Endothelial cell of umbilical vein (primary cell): ENCODE measurements around the gene ABRAXAS1. TPM values are rescaled to one million over a fixed set of nuclear protein-coding genes. Genes with fewer than 3 reads are reported as not detected.

ENCODE experiments used
- BruUV-seq: library from RNA; stranded (reverse); fragments of 400-500 nt; replicated peaks from 2 replicates; lab custom pipeline; 2021; lab: Mats Ljungman, UMichigan
- CTCF ChIA-PET: fragments of 300-600, 350-600 bp; sonication (Branson Sonifier 250); formaldehyde crosslinking; loops from one replicate; lab custom pipeline; 2021; ENCODE audit warnings: antibody characterized with exemption, inconsistent platforms; lab: Charles Lee
- POLR2A ChIA-PET: fragments of 300-600, 350-600 bp; sonication (Branson Sonifier 250); formaldehyde crosslinking; loops from one replicate; lab custom pipeline; 2021; ENCODE audit warnings: antibody characterized with exemption, inconsistent platforms; lab: Charles Lee
- DNase-seq: peaks from one replicate; pipeline ENCODE4 v3.0.0-alpha.2; 2011; ENCODE audit warnings: low read depth, low spot score
- FAIRE-seq: peaks from 2 replicates; lab custom pipeline; 2011; peaks lifted over from hg19 to GRCh38; lab: Jason Lieb, UNC
- H2AFZ ChIP-seq: 2 replicates; pipeline ENCODE4 v1.6.0; 2012; ENCODE audit warnings: low read depth, low read length, control low read depth, inconsistent platforms
- H3K27ac ChIP-seq: 2 replicates; pipeline ENCODE4 v1.5.1; 2011; ENCODE audit warnings: low read depth, mild to moderate bottlenecking, control low read depth, low read length, moderate library complexity; ENCODE audit not compliant: insufficient read depth
- H3K27me3 ChIP-seq, 2 experiments: 2 replicates each; pipeline versions ENCODE4 v1.6.0 to v1.6.1; 2011; ENCODE audit warnings: low read length in 2 of 2, mixed read lengths in 1 of 2; ENCODE audit not compliant: control insufficient read depth in 2 of 2, insufficient read depth in 2 of 2
- H3K36me3 ChIP-seq, 2 experiments: 2 replicates in 1 of 2; 3 replicates in 1 of 2; pipeline ENCODE4 v1.5.1; 2011; ENCODE audit warnings: low read length in 2 of 2, mild to moderate bottlenecking in 1 of 2, moderate library complexity in 1 of 2; ENCODE audit not compliant: control insufficient read depth in 2 of 2, insufficient read depth in 2 of 2; ENCODE audit errors: extremely low read depth in 1 of 2
- H3K4me1 ChIP-seq: 3 replicates; pipeline ENCODE4 v1.5.1; 2011; ENCODE audit warnings: mild to moderate bottlenecking, low read length; ENCODE audit not compliant: control insufficient read depth, insufficient read depth; ENCODE audit errors: extremely low read depth
- H3K4me2 ChIP-seq: 2 replicates; pipeline ENCODE4 v1.6.1; 2011; ENCODE audit warnings: low read length, control low read depth, mixed read lengths; ENCODE audit not compliant: insufficient read depth
- H3K4me3 ChIP-seq, 3 experiments: fragments of 200-600 bp in 1 of 3; sonication (generic), shearing (Covaris generic) in 1 of 3; replicated peaks in 1 of 3; 2 replicates each; pipeline ENCODE4 v1.5.1; 2011 to 2016; ENCODE audit warnings: control low read depth in 3 of 3, low read length in 3 of 3, mild to moderate bottlenecking in 2 of 3, inconsistent platforms in 1 of 3, low read depth in 1 of 3, moderate library complexity in 1 of 3; ENCODE audit not compliant: insufficient read depth in 1 of 3
- H3K79me2 ChIP-seq: 2 replicates; pipeline ENCODE4 v1.6.0; 2012; ENCODE audit warnings: low read length, inconsistent platforms; ENCODE audit not compliant: control insufficient read depth, insufficient read depth
- H3K9ac ChIP-seq: replicated peaks from 2 replicates; pipeline ENCODE3; 2011; ENCODE audit warnings: low read length, control low read depth; ENCODE audit not compliant: insufficient read depth; ENCODE audit errors: extremely low read depth
- H3K9me1 ChIP-seq: replicated peaks from 3 replicates; pipeline ENCODE4 v1.6.0; 2011; ENCODE audit warnings: mild to moderate bottlenecking, low read length; ENCODE audit not compliant: control insufficient read depth, insufficient read depth; ENCODE audit errors: extremely low read depth
- H3K9me3 ChIP-seq: replicated peaks from 2 replicates; pipeline ENCODE4 v1.5.1; 2012; ENCODE audit warnings: low read length, inconsistent platforms; ENCODE audit not compliant: control insufficient read depth, insufficient read depth
- H4K20me1 ChIP-seq: replicated peaks from 2 replicates; pipeline ENCODE3; 2011; ENCODE audit warnings: mild to moderate bottlenecking, low read length; ENCODE audit not compliant: control insufficient read depth, insufficient read depth; ENCODE audit errors: extremely low read depth
- CTCF ChIP-seq, 2 donors: IDR thresholded peaks; 1 replicate in 1 of 2; 2 replicates in 1 of 2; pipeline ENCODE4 v1.5.1; 2011; ENCODE audit warnings: low read length in 2 of 2, mild to moderate bottlenecking in 2 of 2, moderate library complexity in 2 of 2, control low read depth in 1 of 2, inconsistent platforms in 1 of 2, low read depth in 1 of 2; ENCODE audit not compliant: insufficient read depth in 1 of 2; ENCODE audit errors: extremely low read depth in 1 of 2
- EZH2 ChIP-seq: IDR thresholded peaks from 2 replicates; pipeline ENCODE4 v1.6.1; 2012; ENCODE audit warnings: borderline replicate concordance, low read depth, mild to moderate bottlenecking, moderate library complexity, low read length, inconsistent platforms; ENCODE audit not compliant: severe bottlenecking
- FOS ChIP-seq: IDR thresholded peaks from 2 replicates; pipeline ENCODE4 v1.6.1; 2011; ENCODE audit warnings: mild to moderate bottlenecking, low read length, moderate library complexity, borderline replicate concordance; ENCODE audit not compliant: insufficient read depth
- GATA2 ChIP-seq: IDR thresholded peaks from 2 replicates; pipeline ENCODE4 v1.7.0; 2011; ENCODE audit warnings: low read depth, mild to moderate bottlenecking, moderate library complexity, mixed read lengths, low read length; ENCODE audit not compliant: insufficient read length, insufficient read depth
- JUN ChIP-seq: IDR thresholded peaks from 2 replicates; pipeline ENCODE4 v1.6.1; 2011; ENCODE audit warnings: borderline replicate concordance, low read depth; ENCODE audit not compliant: insufficient read length, insufficient read depth
- MAX ChIP-seq: IDR thresholded peaks from 2 replicates; pipeline ENCODE4 v1.6.1; 2011; ENCODE audit not compliant: insufficient read depth, insufficient read length
- MYC ChIP-seq: IDR thresholded peaks from one replicate; pipeline ENCODE4 v1.6.1; 2011; ENCODE audit warnings: mild to moderate bottlenecking, low read depth, low read length
- POLR2A ChIP-seq: IDR thresholded peaks from 2 replicates; pipeline ENCODE4 v1.6.1; 2012; ENCODE audit warnings: low read depth, mild to moderate bottlenecking, control low read depth, low read length
- POLR2AphosphoS5 ChIP-seq: IDR thresholded peaks from 2 replicates; pipeline ENCODE4 v1.6.1; 2012; ENCODE audit warnings: low read depth, mild to moderate bottlenecking, control low read depth, low read length, moderate library complexity; ENCODE audit not compliant: insufficient read depth
- dilution Hi-C: fragments of 300-500 bp; cut with MboI; formaldehyde crosslinking; loops from one replicate; pipeline ENCODE4 v1.15.0; 2019; ENCODE audit warnings: low sequenced_read_pairs; ENCODE audit not compliant: extremely low pct_ligation_motif_present
- intact Hi-C: fragments of 100-400 bp; cut with micrococcal nuclease; formaldehyde crosslinking; loops from one replicate; pipeline ENCODE4 v1.10.0; 2022
- polyA plus RNA-seq, 4 experiments: library from polyadenylated mRNA; depleted of rRNA in 3 of 4; stranded (reverse) in 3 of 4; unstranded in 1 of 4; fragments of >200 nt; gene quantifications; 2 replicates each; pipeline versions ENCODE4 v1.2.1 to v1.2.3, GENCODE V29; 2011 to 2012; ENCODE audit warnings: missing spikeins in 1 of 4
- total RNA-seq: library from RNA; stranded (reverse); gene quantifications from 2 replicates; pipeline ENCODE4 v1.2.3, GENCODE V29; 2021

The ABRAXAS1 gene
- total and polyA plus RNA-seq, 2 donors (not counting 3 experiments of a cell fraction or from before 2014, with no cell fraction given): 5.5 to 16.7 TPM

- BruUV-seq: no TSS peak
- TF ChIP-seq FOS: peak; percentile 31
- TF ChIP-seq POLR2A: no peak
- TF ChIP-seq MAX: no peak
- POLR2A ChIA-PET: no interaction called here
- dilution Hi-C loops: no loop called here
- Histone ChIP-seq H2AFZ (no peak overlapping the region), H3K27me3 (peaks cover 0 to 3% of the 10 kb centered on the region in 2 experiments), H3K27ac (no peak overlapping the region), H3K9me1 (no peaks in the 10 kb centered on the region), H3K4me1 (no peaks in the 10 kb centered on the region), H3K9me3 (no peaks in the 10 kb centered on the region), H3K4me2 (no peak overlapping the region), H3K9ac (no peak overlapping the region), H4K20me1 (no peaks in the 10 kb centered on the region), H3K4me3 (no peak overlapping the region), H3K36me3 (no peaks in the 10 kb centered on the region), H3K79me2 (no peaks in the 10 kb centered on the region)
- FAIRE-seq (no peak), DNase-seq (peak; percentile 19)
- CTCF ChIA-PET: no interaction called here
- intact Hi-C loops: no loop called here
Measured at GRCh38 chr4:83516042-83516772, 31.3 kb upstream of the ABRAXAS1 start.

- no peaks in the 10 kb centered on the region for H3K27me3 ChIP-seq
- no peaks in the 10 kb centered on the region for H3K36me3 ChIP-seq
- intact Hi-C loops (no loop called here), dilution Hi-C loops (no loop called here)
- no peaks in the 10 kb centered on the region for H4K20me1 ChIP-seq
- ChIA-PET CTCF (interaction anchor here (1.2 to 5.5 kb wide), 3 partner anchors 28 to 135 kb away, joined by 3 to 81 read pairs (median 14); no protein-coding TSS in a partner anchor), POLR2A (no interaction called here)
- H3K4me2 ChIP-seq: no peak overlapping the region
- H3K9me1 ChIP-seq: no peaks in the 10 kb centered on the region
- no peak for DNase-seq
- no peak overlapping the region for H3K27ac ChIP-seq
- H3K4me1 ChIP-seq: no peaks in the 10 kb centered on the region
- H2AFZ ChIP-seq: no peak overlapping the region
- no peak overlapping the region for H3K9ac ChIP-seq
- BruUV-seq: no TSS peak
- no peak for FAIRE-seq
- TF ChIP-seq POLR2AphosphoS5 (no peak), POLR2A (no peak), CTCF (IDR thresholded peaks at IDR 0.05; ENCODE audit: extremely low read depth in 1 of 2, insufficient read depth in 1 of 2, low read depth in 1 of 2, low read length in 2 of 2) (no peak), MAX (no peak), GATA2 (no peak), MYC (no peak), JUN (no peak), EZH2 (no peak), FOS (no peak)
- H3K79me2 ChIP-seq: no peaks in the 10 kb centered on the region
- no peak overlapping the region for H3K4me3 ChIP-seq
- no peaks in the 10 kb centered on the region for H3K9me3 ChIP-seq
Measured at GRCh38 chr4:83510442-83510841, 25.5 kb upstream of the ABRAXAS1 start.
